IMR-90 (cell line): ENCODE measurements around the gene NEFH. TPM values are rescaled to one million over a fixed set of nuclear protein-coding genes. Genes with fewer than 3 reads are reported as not detected.

Experiments
- ATAC-seq: fragments of 200-7000 bp; cut with Tn5 transposase; 2 replicates; pipeline ENCODE4 v1.9.1; 2020; ENCODE audit warnings: low read depth, mild to moderate bottlenecking, moderate library complexity
- BruUV-seq: library from RNA; stranded (reverse); fragments of 400-500 nt; replicated peaks from 2 replicates; lab custom pipeline; 2021; lab: Mats Ljungman, UMichigan
- CTCF ChIA-PET: fragments of 300-600 bp; formaldehyde crosslinking; extraction: SDS; loops from one replicate; lab custom pipeline; 2021; ENCODE audit warnings: antibody characterized with exemption; lab: Yijun Ruan, JAX
- POLR2A ChIA-PET: fragments of 300-600 bp; sonication (Branson Sonifier 250); formaldehyde crosslinking; loops from one replicate; lab custom pipeline; 2022; ENCODE audit warnings: antibody characterized with exemption; ENCODE audit not compliant: unreplicated experiment; lab: Charles Lee
- DNase-seq: peaks from one replicate; pipeline ENCODE4 v3.0.0; 2013
- H2AFZ ChIP-seq: replicated peaks from 2 replicates; pipeline ENCODE3; 2013; ENCODE audit warnings: low read length, mild to moderate bottlenecking; ENCODE audit not compliant: poor library complexity
- H2AK5ac ChIP-seq: 2 replicates; pipeline ENCODE4 v1.6.1; 2013; ENCODE audit warnings: low read depth, low read length, inconsistent platforms
- H2AK9ac ChIP-seq: replicated peaks from 2 replicates; pipeline ENCODE3; 2013; ENCODE audit warnings: mild to moderate bottlenecking, low read depth, low read length, moderate library complexity; ENCODE audit not compliant: poor library complexity
- H2BK120ac ChIP-seq: 2 replicates; pipeline ENCODE4 v1.6.1; 2013; ENCODE audit warnings: low read depth, low read length, inconsistent platforms
- H2BK15ac ChIP-seq: 3 replicates; pipeline ENCODE4 v1.6.1; 2013; ENCODE audit warnings: low read depth, low read length, inconsistent platforms
- H2BK20ac ChIP-seq: 2 replicates; pipeline ENCODE4 v1.6.1; 2013; ENCODE audit warnings: low read depth, mild to moderate bottlenecking, inconsistent platforms, low read length, moderate library complexity
- H2BK5ac ChIP-seq: 2 replicates; pipeline ENCODE4 v1.6.1; 2013; ENCODE audit warnings: mild to moderate bottlenecking, low read depth, low read length, inconsistent platforms; ENCODE audit not compliant: poor library complexity, severe bottlenecking
- H3K14ac ChIP-seq: replicated peaks from 2 replicates; pipeline ENCODE4 v1.6.1; 2013; ENCODE audit warnings: low read depth, low read length, inconsistent platforms
- H3K18ac ChIP-seq: 2 replicates; pipeline ENCODE4 v1.6.1; 2013; ENCODE audit warnings: low read depth, low read length, control low read depth
- H3K23ac ChIP-seq: 2 replicates; pipeline ENCODE4 v1.6.1; 2013; ENCODE audit warnings: low read depth, low read length, inconsistent platforms
- H3K27ac ChIP-seq: 2 replicates; pipeline ENCODE4 v1.5.1; 2013; ENCODE audit warnings: mild to moderate bottlenecking, control low read depth, low read length; ENCODE audit not compliant: insufficient read depth
- H3K27me3 ChIP-seq: 2 replicates; pipeline ENCODE4 v1.6.1; 2013; ENCODE audit warnings: low read length; ENCODE audit not compliant: control insufficient read depth, insufficient read depth
- H3K36me3 ChIP-seq: 2 replicates; pipeline ENCODE4 v1.6.1; 2013; ENCODE audit warnings: low read length, mixed read lengths; ENCODE audit not compliant: control insufficient read depth, insufficient read depth
- H3K4ac ChIP-seq: 2 replicates; pipeline ENCODE4 v1.6.1; 2013; ENCODE audit warnings: low read depth, low read length, inconsistent platforms
- H3K4me1 ChIP-seq: 2 replicates; pipeline ENCODE4 v1.6.1; 2013; ENCODE audit warnings: low read length, mixed read lengths; ENCODE audit not compliant: control insufficient read depth, insufficient read depth
- H3K4me2 ChIP-seq: 2 replicates; pipeline ENCODE4 v1.6.1; 2013; ENCODE audit warnings: low read depth, mild to moderate bottlenecking, control low read depth, low read length, moderate library complexity
- H3K4me3 ChIP-seq: 2 replicates; pipeline ENCODE4 v1.5.1; 2013; ENCODE audit warnings: low read depth, mild to moderate bottlenecking, control low read depth, low read length, moderate library complexity; ENCODE audit not compliant: insufficient read depth
- H3K56ac ChIP-seq: 2 replicates; pipeline ENCODE4 v1.6.1; 2013; ENCODE audit warnings: low read length, inconsistent platforms; ENCODE audit not compliant: insufficient read depth; ENCODE audit errors: extremely low read depth
- H3K79me1 ChIP-seq, 2 experiments: 2 replicates each; pipeline ENCODE4 v1.6.1; 2013; ENCODE audit warnings: low read length in 2 of 2, inconsistent platforms in 1 of 2, low read depth in 1 of 2
- H3K9ac ChIP-seq: 2 replicates; pipeline ENCODE4 v1.6.1; 2013; ENCODE audit warnings: low read depth, low read length, control low read depth
- H3K9me1 ChIP-seq: 2 replicates; pipeline ENCODE4 v1.6.1; 2013; ENCODE audit warnings: low read length, inconsistent platforms; ENCODE audit not compliant: insufficient read depth
- H3K9me3 ChIP-seq: 2 replicates; pipeline ENCODE4 v1.6.1; 2013; ENCODE audit warnings: low read length; ENCODE audit not compliant: control insufficient read depth, insufficient read depth
- H4K20me1 ChIP-seq: 2 replicates; pipeline ENCODE4 v1.6.1; 2013; ENCODE audit warnings: low read length, inconsistent platforms; ENCODE audit not compliant: insufficient read depth
- H4K5ac ChIP-seq: 2 replicates; pipeline ENCODE4 v1.6.1; 2013; ENCODE audit warnings: mild to moderate bottlenecking, low read depth, low read length, control low read depth
- H4K8ac ChIP-seq, 2 experiments: 2 replicates each; pipeline ENCODE4 v1.6.1; 2013; ENCODE audit warnings: low read depth in 2 of 2, low read length in 2 of 2, control low read depth in 1 of 2, inconsistent platforms in 1 of 2
- H4K91ac ChIP-seq: 2 replicates; pipeline ENCODE4 v1.6.1; 2013; ENCODE audit warnings: low read depth, low read length, inconsistent platforms; ENCODE audit not compliant: insufficient read depth
- CEBPB ChIP-seq: IDR thresholded peaks from 2 replicates; pipeline ENCODE4 v1.6.1; 2012; ENCODE audit warnings: low read depth, low read length, improper control_type of control experiment
- MAFK ChIP-seq: IDR thresholded peaks from 2 replicates; pipeline ENCODE4 v1.6.1; 2012; ENCODE audit warnings: low read depth, low read length, improper control_type of control experiment
- MXI1 ChIP-seq: IDR thresholded peaks from 2 replicates; pipeline ENCODE4 v1.6.1; 2012; ENCODE audit warnings: low read depth, mild to moderate bottlenecking, low read length, moderate library complexity, borderline replicate concordance
- NFE2L2 ChIP-seq: fragments of 150-350 bp; IDR thresholded peaks from 2 replicates; pipeline ENCODE4 v1.6.1; 2016; ENCODE audit warnings: low read depth, mild to moderate bottlenecking, low read length
- RAD21 ChIP-seq: IDR thresholded peaks from 2 replicates; pipeline ENCODE4 v1.6.1; 2012; ENCODE audit warnings: low read length, improper control_type of control experiment
- USF2 ChIP-seq: fragments of 150-350 bp; IDR thresholded peaks from 2 replicates; pipeline ENCODE4 v1.6.1; 2017; ENCODE audit warnings: mild to moderate bottlenecking, antibody characterized with exemption, low read length, low read depth
- WGBS, 2 experiments: methylation state at CpG; one replicate each; pipeline versions ENCODE4 v1.1.5 to v1.1.7; 2013; ENCODE audit warnings: missing lambda C conversion rate in 2 of 2; ENCODE audit not compliant: insufficient read length in 1 of 2; ENCODE audit errors: extremely low coverage in 2 of 2; 5-methylcytosine and 5-hydroxymethylcytosine counted together
- dilution Hi-C: fragments of 300-500 bp; cut with HindIII; formaldehyde crosslinking; loops from one replicate; pipeline ENCODE4 v1.14.3; 2018; ENCODE audit warnings: low sequenced_read_pairs; ENCODE audit not compliant: unreplicated experiment
- in situ Hi-C: fragments of 300-500 bp; cut with MboI; formaldehyde crosslinking; loops from 3 replicates; pipeline ENCODE4 v1.14.3; 2019; ENCODE audit warnings: low sequenced_read_pairs, inconsistent platforms, mixed read lengths
- intact Hi-C: fragments of 100-400 bp; cut with micrococcal nuclease; formaldehyde crosslinking; loops from 2 replicates; pipeline ENCODE4 v1.10.0; 2022
- polyA plus RNA-seq, 3 experiments: library from polyadenylated mRNA; depleted of rRNA; stranded (reverse); fragments of >200 nt; gene quantifications; 2 replicates each; pipeline ENCODE4 v1.2.3, GENCODE V29; 2012; ENCODE audit warnings: low replicate concordance in 1 of 3
- total RNA-seq: library from RNA; depleted of rRNA; stranded (reverse); fragments of >200 nt; gene quantifications from 2 replicates; pipeline ENCODE4 v1.2.3, GENCODE V29; 2012

The NEFH gene
- total and polyA plus RNA-seq, 2 of the 4 experiments (the other 2 are of a cell fraction): 1.3 to 2.9 TPM

- CTCF ChIA-PET: no interaction called here
- peak overlapping the region; percentile 19; the same call in 1 of the 2 replicates for H3K27ac ChIP-seq
Measured at GRCh38 chr22:29503811-29504372, 23.9 kb downstream of the NEFH start.

More at GRCh38 chr22:29503811-29504372, 23.9 kb downstream of the NEFH start:
- H2BK20ac ChIP-seq: 0 out of 2 replicates have a peak overlapping the region, but pooled peaks have one; percentile 3
- no peak overlapping the region for H2BK5ac ChIP-seq
- no peak overlapping the region for H3K18ac ChIP-seq
- H3K9me3 ChIP-seq: no peaks in the 10 kb centered on the region
- no peaks in the 10 kb centered on the region for H3K79me1 ChIP-seq
- peak overlapping the region; percentile 10; the same call in 1 of the 2 replicates for H3K23ac ChIP-seq
- DNase-seq: peak; percentile 79
- no peak overlapping the region; the same call in 1 of the 2 replicates for H4K91ac ChIP-seq
- no TSS peak for BruUV-seq
- H3K56ac ChIP-seq: no peak overlapping the region
- POLR2A ChIA-PET: no interaction called here
- peaks cover 3% of the 10 kb centered on the region; the same call in 1 of the 2 replicates for H3K4me1 ChIP-seq
- 0 out of 4 replicates have a peak overlapping the region, but pooled peaks of 1 of the 2 experiments have one; percentile 15 for H4K8ac ChIP-seq
- no peaks in the 10 kb centered on the region; the same call in 1 of the 2 replicates for H4K20me1 ChIP-seq
- H3K9me1 ChIP-seq: no peaks in the 10 kb centered on the region
- dilution Hi-C loops: no loop called here
- 0 out of 2 replicates have a peak overlapping the region, but pooled peaks have one; percentile 35 for H2BK120ac ChIP-seq
- no peak overlapping the region for H3K4me3 ChIP-seq
- peak; percentile 92 for ATAC-seq
- intact Hi-C loops: loop anchor here (1.0 kb wide), 1 partner anchor 109 kb away; no protein-coding TSS in a partner anchor
- H3K14ac ChIP-seq: 0 out of 2 replicates have a peak overlapping the region, but pooled peaks have one; percentile 65
- no peak overlapping the region for H2AK9ac ChIP-seq
- H2AK5ac ChIP-seq: peak overlapping the region; percentile 23; the same call in 1 of the 2 replicates
- H3K9ac ChIP-seq: no peak overlapping the region
- no peak overlapping the region for H3K4ac ChIP-seq
- H3K27me3 ChIP-seq: no peaks in the 10 kb centered on the region
- no peak overlapping the region for H4K5ac ChIP-seq
- 45% methylated on average over 3 of the region's 7 CpGs; no CpG with 5 or more reads in 1 of the 2 experiments for WGBS, 2 experiments
- in situ Hi-C loops: loop anchor here (10.0 kb wide), 1 partner anchor 109 kb away; no protein-coding TSS in a partner anchor
- no peak overlapping the region for H3K4me2 ChIP-seq
- peak; percentile 77 for TF ChIP-seq NFE2L2
- peak; percentile 88 for TF ChIP-seq MAFK
- TF ChIP-seq MXI1: no peak
- no peak for TF ChIP-seq USF2
- TF ChIP-seq RAD21: no peak
- TF ChIP-seq CEBPB: no peak
- H2AFZ ChIP-seq: no peak overlapping the region
- H2BK15ac ChIP-seq: no peak overlapping the region
- H3K36me3 ChIP-seq: peaks cover 22% of the 10 kb centered on the region
